GM12801 (cell line): ENCODE measurements around the gene SHANK2.

ENCODE experiments used
- CTCF ChIP-seq: IDR thresholded peaks from one replicate; pipeline ENCODE4 v1.5.1; 2011; ENCODE audit warnings: control low read depth; ENCODE audit not compliant: insufficient read length; ENCODE audit errors: extremely low read depth

Gene SHANK2

GRCh38 chr11:71252269-71252769, at the start of gene SHANK2:
TSS of gene SHANK2 (minus strand) at chr11:71252577. CDS start at chr11:71147326, 105,251 bp downstream.
- TF ChIP-seq CTCF, result no peak

- no peak for TF ChIP-seq CTCF
Measured at GRCh38 chr11:71301858-71302533, 49.6 kb upstream of the SHANK2 start.

GRCh38 chr11:71301046-71301857, 48.9 kb upstream of the SHANK2 start:
- TF ChIP-seq CTCF, result no peak

GRCh38 chr11:71300187-71300586, 47.8 kb upstream of the SHANK2 start:
- TF ChIP-seq CTCF, result no peak

GRCh38 chr11:71298761-71299181, 46.4 kb upstream of the SHANK2 start:
- no peak for TF ChIP-seq CTCF

- no peak for TF ChIP-seq CTCF
Measured at GRCh38 chr11:71298016-71298550, 45.7 kb upstream of the SHANK2 start.

- TF ChIP-seq CTCF, result no peak
Measured at GRCh38 chr11:71294846-71295600, 42.6 kb upstream of the SHANK2 start.
